ENCODE data around the gene GH2.
"Not testable (repeated sequence)": the region's sequence is repeated elsewhere in the genome, so short reads cannot be mapped to it uniquely, and the experiment has no call there.

Gene GH2

DNA sequence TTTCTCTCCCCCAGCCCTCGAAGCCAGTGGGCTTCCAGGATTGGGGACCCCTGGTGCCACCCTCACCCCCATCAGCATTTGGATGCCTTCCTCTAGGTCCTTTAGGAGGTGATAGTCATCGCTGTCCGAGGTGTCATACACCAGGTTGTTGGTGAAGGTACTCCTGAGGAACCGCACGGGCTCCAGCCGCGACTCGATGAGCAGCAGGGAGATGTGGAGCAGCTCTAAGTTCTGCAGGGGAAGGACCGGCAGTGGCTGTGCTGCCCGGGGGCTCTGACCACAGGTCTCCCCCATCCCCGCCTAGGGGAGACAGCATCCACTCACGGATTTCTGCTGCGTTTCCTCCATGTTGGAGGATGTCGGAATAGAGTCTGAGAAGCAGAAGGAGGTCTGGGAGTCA is 28.4 kb upstream of the GH2 start:
- Histone ChIP-seq H3K27me3 (no peaks in the 10 kb centered on the region), H3K36me3 (no peaks in the 10 kb centered on the region), H4K20me1 (no peaks in the 10 kb centered on the region), H3K4me3 (no peak overlapping the region), H3K9ac (no peak overlapping the region), H3K4me1 (peaks cover 31% of the 10 kb centered on the region), H3K9me3 (no peaks in the 10 kb centered on the region), H3K27ac (no peak overlapping the region), H3K4me2 (peak overlapping the region; percentile 37; the same call in 1 of the 2 replicates)
- no peak for TF ChIP-seq Cebpa-rat (IDR thresholded peaks at IDR 0.05)

DNA sequence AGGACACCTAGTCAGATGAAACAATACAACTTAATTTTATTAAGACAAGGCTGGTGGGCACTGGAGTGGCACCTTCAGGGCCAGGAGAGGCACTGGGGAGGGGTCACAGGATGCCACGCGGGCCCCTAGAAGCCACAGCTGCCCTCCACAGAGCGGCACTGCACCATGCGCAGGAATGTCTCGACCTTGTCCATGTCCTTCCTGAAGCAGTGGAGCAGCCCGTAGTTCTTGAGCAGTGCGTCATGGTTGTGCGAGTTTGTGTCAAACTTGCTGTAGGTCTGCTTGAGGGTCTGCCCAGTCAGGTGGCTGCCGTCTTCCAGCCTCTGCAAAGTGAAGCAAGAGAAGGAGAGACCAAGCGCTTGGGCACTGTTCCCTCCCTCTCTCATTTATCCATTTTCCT is 27.8 kb upstream of the GH2 start:
- not testable (repeated sequence) for H3K27me3 ChIP-seq, H3K36me3 ChIP-seq, H3K27ac ChIP-seq, H3K4me3 ChIP-seq, H4K20me1 ChIP-seq, H3K9me3 ChIP-seq, H3K9ac ChIP-seq
- Histone ChIP-seq H3K4me2 (peak overlapping the region; percentile 37; the same call in 1 of the 2 replicates), H3K4me1 (peaks cover 28% of the 10 kb centered on the region)

DNA sequence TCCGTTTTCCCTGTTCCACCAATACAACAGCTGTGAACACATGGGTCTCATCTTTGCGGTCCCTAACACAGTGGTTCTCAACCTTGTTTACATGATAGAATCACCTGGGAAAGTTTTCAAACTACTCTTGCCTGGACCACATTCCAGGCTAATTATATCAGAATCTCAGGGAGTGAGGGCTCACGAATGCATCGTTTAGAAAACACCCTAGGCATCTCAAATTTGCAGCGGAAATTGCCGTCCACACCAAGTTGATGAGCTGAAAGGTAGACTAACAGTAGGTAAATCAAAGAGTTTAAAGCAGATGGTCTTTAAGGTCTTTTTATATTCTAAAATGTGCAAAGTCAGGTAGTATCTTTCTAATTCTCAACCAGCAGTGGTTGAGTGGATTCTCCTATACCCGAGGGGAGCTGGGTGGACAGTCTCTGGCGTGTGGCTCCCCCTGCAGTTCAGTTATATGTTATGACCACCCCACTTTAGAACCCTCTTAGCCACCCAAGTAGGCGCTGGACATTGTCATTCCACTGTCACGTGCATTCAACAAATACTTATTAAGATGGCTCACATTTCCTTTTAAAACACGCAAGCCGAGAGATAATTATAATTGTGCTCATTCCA is 25.5 kb upstream of the GH2 start:
- H3K36me3 ChIP-seq, H4K20me1 ChIP-seq, H3K4me2 ChIP-seq, H3K4me3 ChIP-seq, H3K4me1 ChIP-seq, H3K9ac ChIP-seq, H3K27ac ChIP-seq, H3K9me3 ChIP-seq, H3K27me3 ChIP-seq: not testable (repeated sequence)

DNA sequence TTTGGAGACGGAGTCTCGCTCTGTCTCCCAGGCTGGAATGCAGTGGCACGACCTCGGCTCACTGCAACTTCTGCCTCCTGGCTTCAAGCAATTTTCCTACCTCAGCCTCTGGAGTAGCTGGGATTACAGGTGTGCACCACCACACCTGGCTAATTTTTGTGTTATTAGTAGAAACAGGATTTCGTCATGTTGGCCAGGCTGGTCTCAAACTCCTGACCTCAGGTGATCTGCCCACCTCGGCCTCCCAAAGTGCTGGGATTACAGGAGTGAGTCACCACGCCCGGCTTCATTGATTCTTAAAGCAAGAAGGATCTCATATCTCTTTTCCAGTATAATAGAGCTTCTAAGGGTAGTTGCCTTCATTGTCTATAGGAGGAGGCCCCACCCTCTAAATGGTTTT is 23.1 kb upstream of the GH2 start:
- H3K27me3 ChIP-seq, H3K4me3 ChIP-seq, H3K4me2 ChIP-seq, H4K20me1 ChIP-seq, H3K9me3 ChIP-seq, H3K4me1 ChIP-seq, H3K9ac ChIP-seq, H3K36me3 ChIP-seq, H3K27ac ChIP-seq: not testable (repeated sequence)

DNA sequence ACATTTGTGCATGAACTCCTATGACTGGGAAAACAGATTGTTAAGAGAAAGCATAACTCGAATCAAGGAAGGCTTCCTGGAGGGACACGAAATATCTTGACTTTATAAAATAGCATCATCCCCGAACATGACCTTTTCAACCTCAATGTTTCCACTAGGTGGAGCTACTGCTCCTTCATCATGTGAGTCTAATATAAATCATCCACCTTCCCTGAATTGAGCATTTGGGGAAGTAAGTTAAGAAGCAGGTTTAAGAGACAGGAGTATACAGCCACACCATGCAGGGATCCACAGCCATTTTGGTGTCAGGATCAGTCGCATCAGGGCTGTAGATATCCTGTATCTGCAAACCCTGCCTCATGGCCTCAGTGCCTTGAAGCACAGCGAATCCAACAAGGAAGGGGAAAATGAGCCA is 22.1 kb upstream of the GH2 start:
- H3K9ac ChIP-seq, H3K4me3 ChIP-seq, H3K27me3 ChIP-seq, H4K20me1 ChIP-seq, H3K27ac ChIP-seq, H3K9me3 ChIP-seq, H3K4me2 ChIP-seq, H3K36me3 ChIP-seq, H3K4me1 ChIP-seq: not testable (repeated sequence)

DNA sequence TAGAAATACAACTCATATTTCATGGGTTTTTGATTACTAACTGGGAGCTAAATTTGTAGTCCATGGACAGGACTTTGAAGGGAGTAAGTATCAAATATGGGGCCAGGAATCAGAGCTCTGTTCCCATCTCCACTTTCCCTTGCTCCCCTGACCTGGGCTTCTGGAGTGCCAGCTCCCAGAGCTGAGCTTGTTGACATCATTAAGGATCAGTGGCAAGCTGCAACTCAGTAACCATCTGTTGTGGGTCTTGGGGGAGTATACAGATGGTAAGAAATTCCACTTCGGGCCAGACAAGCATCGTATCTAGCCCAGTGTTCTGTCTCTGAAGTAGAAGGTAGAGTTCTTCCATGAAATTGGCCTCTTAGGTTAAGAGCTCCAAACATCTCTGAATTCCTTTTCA is 20.2 kb upstream of the GH2 start:
- H3K4me3 ChIP-seq, H3K9me3 ChIP-seq, H3K4me1 ChIP-seq, H4K20me1 ChIP-seq, H3K27ac ChIP-seq, H3K27me3 ChIP-seq, H3K36me3 ChIP-seq, H3K9ac ChIP-seq, H3K4me2 ChIP-seq: not testable (repeated sequence)

DNA sequence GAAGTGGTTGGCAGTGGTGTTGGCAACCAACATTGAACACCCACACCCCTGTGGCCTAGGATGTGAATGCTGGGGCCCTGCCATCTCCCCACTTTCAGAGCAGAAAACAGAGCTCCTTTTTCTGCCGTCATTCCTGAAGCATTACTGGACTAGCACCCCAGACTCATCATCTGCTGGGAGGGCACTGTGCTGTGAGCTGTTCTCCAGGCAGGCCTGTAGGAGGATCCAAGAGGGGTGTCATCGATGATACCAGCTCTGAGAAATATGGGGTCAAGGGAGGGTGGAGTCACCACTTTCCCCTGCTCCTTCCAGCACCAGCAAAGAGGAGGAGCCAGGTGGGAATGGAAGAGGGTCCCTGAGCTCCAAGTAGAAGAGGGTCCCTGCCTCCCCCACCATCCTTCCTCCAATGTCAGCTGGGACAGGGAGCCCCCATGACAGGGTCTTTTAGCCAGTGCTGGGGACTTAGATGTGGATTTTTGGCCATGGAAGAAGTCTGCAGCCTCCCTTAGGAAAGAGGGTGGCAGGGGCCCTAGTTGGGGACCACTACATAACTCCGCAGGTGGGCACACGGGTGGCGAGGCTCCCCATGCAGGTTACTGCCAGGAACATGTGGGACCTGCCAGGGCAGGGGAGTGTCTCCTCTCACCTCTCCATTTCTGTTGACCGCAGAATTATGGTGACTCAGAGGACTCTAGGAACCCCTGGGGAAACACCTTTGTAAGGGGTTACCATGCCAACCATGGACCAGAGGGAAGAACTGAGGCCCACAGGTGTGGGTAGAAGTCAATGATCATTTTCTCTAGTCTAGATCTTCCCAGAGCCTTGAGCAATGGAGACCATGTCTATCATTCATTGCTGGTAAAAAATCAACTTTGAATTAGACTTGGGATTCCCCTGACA is 17.4 kb upstream of the GH2 start:
- H3K9ac ChIP-seq, H3K4me3 ChIP-seq, H3K9me3 ChIP-seq, H4K20me1 ChIP-seq, H3K27ac ChIP-seq, H3K27me3 ChIP-seq, H3K4me2 ChIP-seq, H3K36me3 ChIP-seq, H3K4me1 ChIP-seq: not testable (repeated sequence)

DNA sequence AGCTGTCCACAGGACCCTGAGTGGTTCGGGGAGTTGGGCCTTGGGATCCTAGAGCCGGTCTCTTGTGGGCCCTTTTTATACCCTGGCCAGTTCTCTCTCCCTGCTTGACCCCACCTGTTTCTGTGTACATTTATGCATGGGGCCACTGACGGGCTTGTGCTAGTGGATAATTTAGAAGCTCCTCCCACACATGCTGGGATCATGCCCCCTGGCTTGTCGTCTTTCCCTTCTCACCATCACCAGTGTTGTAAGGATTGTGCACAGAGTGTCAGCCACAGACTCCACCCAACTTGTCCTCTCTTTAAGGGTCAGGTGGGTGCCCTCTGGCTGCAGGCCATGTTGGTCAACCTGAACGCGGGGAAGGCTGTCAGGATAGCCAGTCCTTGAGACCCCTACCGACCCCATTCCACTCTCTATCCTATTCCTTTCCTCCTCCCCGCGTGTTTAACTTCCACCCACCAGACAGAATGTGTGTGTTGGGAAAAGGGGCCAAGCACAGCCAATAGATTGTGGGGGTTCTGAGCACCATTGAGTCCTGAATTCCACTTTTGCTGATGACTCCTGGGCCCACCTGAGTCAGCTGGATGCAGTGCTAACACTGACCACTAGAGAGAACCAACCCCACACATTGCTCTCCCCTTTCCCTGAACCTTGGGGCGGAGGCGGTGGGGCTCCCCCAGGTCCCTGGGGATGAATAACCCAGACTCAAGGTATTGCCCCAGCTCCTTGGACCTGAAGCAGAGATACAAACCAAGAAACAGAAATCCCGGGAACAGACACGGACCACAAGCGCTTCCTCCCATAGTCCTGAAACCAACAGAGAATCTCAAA is 15.0 kb upstream of the GH2 start, which contains the start of gene CSH1:
Gene CSH1 (minus strand): TSS at position 51 of the 831 bp plus-strand sequence. CDS start 63 bp downstream, outside the sequence.
- not testable (repeated sequence) for H3K36me3 ChIP-seq, H3K4me3 ChIP-seq, H3K4me1 ChIP-seq, H4K20me1 ChIP-seq, H3K27ac ChIP-seq, H3K9ac ChIP-seq, H3K9me3 ChIP-seq, H3K4me2 ChIP-seq, H3K27me3 ChIP-seq

DNA sequence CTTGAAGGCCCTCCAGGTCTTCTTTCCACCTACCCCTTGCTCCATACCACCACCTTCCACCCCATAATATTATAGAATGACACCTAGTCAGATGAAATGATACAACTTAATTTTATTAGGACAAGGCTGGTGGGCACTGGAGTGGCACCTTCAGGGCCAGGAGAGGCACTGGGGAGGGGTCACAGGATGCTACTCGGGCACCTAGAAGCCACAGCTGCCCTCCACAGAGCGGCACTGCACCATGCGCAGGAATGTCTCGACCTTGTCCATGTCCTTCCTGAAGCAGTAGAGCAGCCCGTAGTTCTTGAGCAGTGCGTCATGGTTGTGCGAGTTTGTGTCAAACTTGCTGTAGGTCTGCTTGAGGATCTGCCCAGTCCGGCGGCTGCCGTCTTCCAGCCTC is 13.1 kb upstream of the GH2 start:
- not testable (repeated sequence) for H3K4me3 ChIP-seq, H3K36me3 ChIP-seq, H3K9me3 ChIP-seq, H3K27ac ChIP-seq, H3K27me3 ChIP-seq, H4K20me1 ChIP-seq, H3K4me1 ChIP-seq, H3K9ac ChIP-seq, H3K4me2 ChIP-seq

DNA sequence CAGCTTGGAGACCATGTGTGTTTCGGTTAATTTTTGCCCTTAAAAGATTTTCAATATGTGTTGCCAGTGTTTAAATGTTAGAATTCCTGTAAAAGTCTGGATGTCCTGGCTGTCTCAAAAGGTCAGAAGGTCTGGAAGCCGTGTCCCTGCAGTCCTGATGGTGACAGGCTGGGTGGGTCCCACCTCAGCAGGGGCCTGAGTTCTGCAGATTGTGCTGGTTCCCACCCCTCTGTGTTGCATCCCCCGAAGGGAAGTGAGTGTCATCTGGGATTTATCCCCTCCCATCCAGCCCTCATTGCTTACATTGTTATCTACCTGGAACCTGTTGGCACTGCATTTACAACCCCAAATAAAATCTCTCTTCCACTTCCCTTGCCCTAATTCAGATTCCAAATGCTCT is 12.3 kb upstream of the GH2 start:
- H3K9me3 ChIP-seq, H4K20me1 ChIP-seq, H3K4me2 ChIP-seq, H3K36me3 ChIP-seq, H3K4me1 ChIP-seq, H3K27me3 ChIP-seq, H3K4me3 ChIP-seq, H3K27ac ChIP-seq, H3K9ac ChIP-seq: not testable (repeated sequence)

DNA sequence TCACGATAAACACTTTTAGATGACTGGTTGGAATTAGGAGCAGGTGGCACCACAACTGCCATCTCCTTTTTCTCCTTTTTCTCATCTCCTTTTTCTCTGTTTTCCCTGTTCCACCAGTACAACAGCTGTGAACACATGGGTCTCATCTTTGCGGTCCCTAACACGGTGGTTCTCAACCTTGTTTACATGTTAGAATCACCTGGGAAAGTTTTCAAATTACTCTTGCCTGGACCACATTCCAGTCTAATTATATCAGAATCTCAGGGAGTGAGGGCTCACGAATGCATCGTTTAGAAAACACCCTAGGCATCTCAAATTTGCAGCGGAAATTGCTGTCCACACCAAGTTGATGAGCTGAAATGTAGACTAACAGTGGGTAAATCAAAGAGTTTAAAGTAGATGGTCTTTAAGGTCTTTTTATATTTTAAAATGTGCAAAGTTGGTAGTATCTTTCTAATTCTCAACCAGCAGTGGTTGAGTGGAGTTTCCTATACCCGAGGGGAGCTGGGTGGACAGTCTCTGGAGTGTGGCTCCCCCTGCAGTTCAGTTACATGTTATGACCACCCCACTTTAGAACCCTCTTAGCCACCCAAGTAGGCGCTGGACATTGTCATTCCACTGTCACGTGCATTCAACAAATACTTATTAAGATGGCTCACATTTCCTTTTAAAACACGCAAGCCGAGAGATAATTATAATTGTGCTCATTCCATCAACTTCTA is 10.7 kb upstream of the GH2 start:
- H3K27ac ChIP-seq, H3K27me3 ChIP-seq, H3K4me1 ChIP-seq, H3K4me3 ChIP-seq, H4K20me1 ChIP-seq, H3K9me3 ChIP-seq, H3K9ac ChIP-seq, H3K36me3 ChIP-seq, H3K4me2 ChIP-seq: not testable (repeated sequence)

DNA sequence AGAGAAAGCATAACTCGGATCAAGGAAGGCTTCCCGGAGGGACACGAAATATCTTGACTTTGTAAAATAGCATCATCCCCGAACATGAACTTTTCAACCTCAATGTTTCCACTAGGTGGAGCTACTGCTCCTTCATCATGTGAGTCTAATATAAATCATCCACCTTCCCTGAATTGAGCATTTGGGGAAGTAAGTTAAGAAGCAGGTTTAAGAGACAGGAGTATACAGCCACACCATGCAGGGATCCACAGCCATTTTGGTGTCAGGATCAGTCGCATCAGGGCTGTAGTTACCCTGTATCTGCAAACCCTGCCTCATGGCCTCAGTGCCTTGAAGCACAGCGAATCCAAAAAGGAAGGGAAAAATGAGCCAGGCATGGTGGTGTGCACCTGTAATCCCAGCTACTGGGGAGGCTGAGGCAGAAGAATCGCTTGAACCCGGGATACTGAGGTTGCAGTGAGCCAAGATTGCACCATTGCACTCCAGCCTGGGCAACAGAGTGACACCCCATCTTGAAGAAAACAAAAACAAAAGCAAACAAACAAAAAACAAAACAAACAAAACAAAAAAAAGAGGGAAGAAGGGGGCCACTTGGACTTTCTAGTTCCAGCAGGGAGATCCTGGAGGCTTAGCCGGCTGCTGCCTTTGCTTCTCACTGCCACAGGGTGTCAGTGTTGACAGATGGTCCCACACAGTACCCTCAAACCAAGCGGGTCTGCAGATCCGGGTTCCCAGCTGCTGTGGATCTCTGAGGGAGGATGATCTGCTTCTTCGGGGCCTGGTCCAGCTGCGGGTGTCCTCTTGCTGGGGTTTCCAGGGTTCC is 7.5 kb upstream of the GH2 start:
- H3K36me3 ChIP-seq, H4K20me1 ChIP-seq, H3K4me1 ChIP-seq, H3K27me3 ChIP-seq, H3K9ac ChIP-seq, H3K27ac ChIP-seq, H3K9me3 ChIP-seq, H3K4me2 ChIP-seq, H3K4me3 ChIP-seq: not testable (repeated sequence)

DNA sequence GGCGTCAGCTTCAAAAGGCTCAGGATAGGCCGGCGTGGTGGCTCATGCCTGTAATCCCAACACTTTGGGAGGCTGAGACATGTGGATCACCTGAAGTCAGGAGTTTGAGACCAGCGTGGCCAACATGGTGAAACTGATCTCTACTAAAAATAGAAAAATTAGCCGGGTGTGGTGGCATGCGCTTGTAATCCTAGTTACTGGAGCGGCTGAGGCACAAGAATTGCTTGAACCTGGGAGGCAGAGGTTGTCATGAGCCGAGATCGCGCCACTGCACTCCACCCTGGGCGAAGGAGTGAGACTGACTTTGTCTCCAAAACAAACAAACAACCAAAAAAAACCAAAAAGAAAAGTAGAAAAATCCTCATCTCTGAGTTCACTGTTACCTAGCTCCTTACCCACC is 3.4 kb upstream of the GH2 start:
- not testable (repeated sequence) for H3K4me2 ChIP-seq, H3K4me3 ChIP-seq, H3K9me3 ChIP-seq, H4K20me1 ChIP-seq, H3K27ac ChIP-seq, H3K27me3 ChIP-seq, H3K4me1 ChIP-seq, H3K36me3 ChIP-seq, H3K9ac ChIP-seq
